ENCODE results near the gene SET. TPM values are rescaled to one million over a fixed set of nuclear protein-coding genes. Genes with fewer than 3 reads are reported as not detected.

The SET gene
- total and polyA plus RNA-seq, 2 donors (not counting 3 experiments of a cell fraction or from before 2014, with no cell fraction given) = 61.1 to 483 TPM

DNA sequence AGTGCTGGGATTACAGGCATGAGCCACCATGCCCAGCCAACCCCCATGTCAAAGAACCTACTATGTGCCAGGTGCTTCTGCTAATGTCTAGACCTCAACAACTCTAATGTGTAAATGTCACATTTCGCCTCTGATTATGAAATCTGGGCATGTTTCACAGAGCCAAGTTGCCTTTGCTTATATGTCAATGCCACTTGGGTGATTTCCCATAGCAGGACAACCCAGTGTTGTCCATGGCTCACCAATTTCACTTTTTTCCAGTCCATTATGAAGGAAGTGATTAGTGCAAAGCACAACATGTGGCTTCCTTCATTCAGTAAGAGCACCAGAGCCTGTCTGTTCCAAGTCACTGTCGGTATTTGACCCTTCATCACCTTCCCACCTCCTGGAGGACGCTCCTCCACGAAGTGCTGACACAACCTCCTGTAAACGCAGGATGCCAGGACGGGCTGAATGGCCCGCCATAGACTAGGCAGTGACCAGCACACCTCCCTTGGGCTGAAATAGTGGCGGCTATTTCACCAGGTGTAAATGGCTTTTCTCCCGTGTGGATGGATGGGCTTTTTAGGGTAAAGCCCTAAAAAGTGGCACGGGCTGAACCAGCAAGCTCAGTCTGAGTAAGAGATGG, 12.3 kb downstream of the SET start:
- dilution Hi-C loops (cut with MboI; ENCODE audit: extremely low pct_ligation_motif_present, low sequenced_read_pairs) = no loop called here
- no peak overlapping the region for H3K9ac ChIP-seq (replicated peaks; ENCODE audit: extremely low read depth, insufficient read depth, low read length)

More for the DNA sequence above, 12.3 kb downstream of the SET start:
- Histone ChIP-seq H3K36me3 (ENCODE audit: control insufficient read depth in 2 of 2, extremely low read depth in 1 of 2, insufficient read depth in 2 of 2, low read length in 2 of 2) (peaks cover 1 to 7% of the 10 kb centered on the region in 2 experiments), H3K9me3 (replicated peaks; ENCODE audit: control insufficient read depth, insufficient read depth, low read length) (no peaks in the 10 kb centered on the region), H3K9me1 (replicated peaks; ENCODE audit: control insufficient read depth, extremely low read depth, insufficient read depth, low read length) (no peaks in the 10 kb centered on the region), H3K27ac (ENCODE audit: insufficient read depth, low read depth, low read length) (no peak overlapping the region), H3K79me2 (ENCODE audit: control insufficient read depth, insufficient read depth, low read length) (peaks cover 12% of the 10 kb centered on the region), H3K27me3 (ENCODE audit: control insufficient read depth in 2 of 2, insufficient read depth in 2 of 2, low read length in 2 of 2) (no peaks in the 10 kb centered on the region), H2AFZ (ENCODE audit: low read depth, low read length) (no peak overlapping the region), H3K4me3 (replicated peaks in 1 of 3; ENCODE audit: insufficient read depth in 1 of 3, low read depth in 1 of 3, low read length in 3 of 3) (no peak overlapping the region), H3K4me1 (ENCODE audit: control insufficient read depth, extremely low read depth, insufficient read depth, low read length) (peaks cover 14% of the 10 kb centered on the region), H3K4me2 (ENCODE audit: insufficient read depth, low read length) (no peak overlapping the region), H4K20me1 (replicated peaks; ENCODE audit: control insufficient read depth, extremely low read depth, insufficient read depth, low read length) (no peaks in the 10 kb centered on the region)
- DNase-seq (ENCODE audit: low read depth, low spot score) (no peak), FAIRE-seq (no peak)
- intact Hi-C loops (cut with micrococcal nuclease) = no loop called here
- POLR2A ChIA-PET = no interaction called here
- CTCF ChIA-PET = interaction anchor here (1.2 to 1.6 kb wide), 4 partner anchors 9 to 87 kb away, joined by 4 to 9 read pairs (median 6); no protein-coding TSS in a partner anchor
- TF ChIP-seq POLR2AphosphoS5 (IDR thresholded peaks at IDR 0.05; ENCODE audit: insufficient read depth, low read depth, low read length) = no peak
- TF ChIP-seq, protein P1, sequence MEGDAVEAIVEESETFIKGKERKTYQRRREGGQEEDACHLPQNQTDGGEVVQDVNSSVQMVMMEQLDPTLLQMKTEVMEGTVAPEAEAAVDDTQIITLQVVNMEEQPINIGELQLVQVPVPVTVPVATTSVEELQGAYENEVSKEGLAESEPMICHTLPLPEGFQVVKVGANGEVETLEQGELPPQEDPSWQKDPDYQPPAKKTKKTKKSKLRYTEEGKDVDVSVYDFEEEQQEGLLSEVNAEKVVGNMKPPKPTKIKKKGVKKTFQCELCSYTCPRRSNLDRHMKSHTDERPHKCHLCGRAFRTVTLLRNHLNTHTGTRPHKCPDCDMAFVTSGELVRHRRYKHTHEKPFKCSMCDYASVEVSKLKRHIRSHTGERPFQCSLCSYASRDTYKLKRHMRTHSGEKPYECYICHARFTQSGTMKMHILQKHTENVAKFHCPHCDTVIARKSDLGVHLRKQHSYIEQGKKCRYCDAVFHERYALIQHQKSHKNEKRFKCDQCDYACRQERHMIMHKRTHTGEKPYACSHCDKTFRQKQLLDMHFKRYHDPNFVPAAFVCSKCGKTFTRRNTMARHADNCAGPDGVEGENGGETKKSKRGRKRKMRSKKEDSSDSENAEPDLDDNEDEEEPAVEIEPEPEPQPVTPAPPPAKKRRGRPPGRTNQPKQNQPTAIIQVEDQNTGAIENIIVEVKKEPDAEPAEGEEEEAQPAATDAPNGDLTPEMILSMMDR (IDR thresholded peaks at IDR 0.05; ENCODE audit: extremely low read depth in 1 of 2, insufficient read depth in 1 of 2, low read depth in 1 of 2, low read length in 2 of 2) = no peak
- no peak for TF ChIP-seq POLR2A (IDR thresholded peaks at IDR 0.05; ENCODE audit: low read depth, low read length)
- TF ChIP-seq JUN (IDR thresholded peaks at IDR 0.05; ENCODE audit: borderline replicate concordance, insufficient read depth, insufficient read length, low read depth) = no peak
- no peak for TF ChIP-seq EZH2 (IDR thresholded peaks at IDR 0.05; ENCODE audit: borderline replicate concordance, low read depth, low read length, severe bottlenecking)
- no peak for TF ChIP-seq MYC (IDR thresholded peaks at IDR 0.05; ENCODE audit: low read depth, low read length)
- no peak for TF ChIP-seq GATA2 (IDR thresholded peaks at IDR 0.05; ENCODE audit: insufficient read depth, insufficient read length, low read depth, low read length)
- no TSS peak for BruUV-seq (replicated peaks)
